HG03432 (cell line): ENCODE measurements around the gene YTHDC2.
"Not testable (repeated sequence)": the region's sequence is repeated elsewhere in the genome, so short reads cannot be mapped to it uniquely, and the experiment has no call there.

ENCODE experiments used
- ATAC-seq: cut with Tn5 transposase; IDR thresholded peaks from one replicate; pipeline ENCODE4 v1.9.1; 2021; ENCODE audit warnings: mild to moderate bottlenecking, moderate library complexity; ENCODE audit not compliant: unreplicated experiment

YTHDC2 gene

DNA sequence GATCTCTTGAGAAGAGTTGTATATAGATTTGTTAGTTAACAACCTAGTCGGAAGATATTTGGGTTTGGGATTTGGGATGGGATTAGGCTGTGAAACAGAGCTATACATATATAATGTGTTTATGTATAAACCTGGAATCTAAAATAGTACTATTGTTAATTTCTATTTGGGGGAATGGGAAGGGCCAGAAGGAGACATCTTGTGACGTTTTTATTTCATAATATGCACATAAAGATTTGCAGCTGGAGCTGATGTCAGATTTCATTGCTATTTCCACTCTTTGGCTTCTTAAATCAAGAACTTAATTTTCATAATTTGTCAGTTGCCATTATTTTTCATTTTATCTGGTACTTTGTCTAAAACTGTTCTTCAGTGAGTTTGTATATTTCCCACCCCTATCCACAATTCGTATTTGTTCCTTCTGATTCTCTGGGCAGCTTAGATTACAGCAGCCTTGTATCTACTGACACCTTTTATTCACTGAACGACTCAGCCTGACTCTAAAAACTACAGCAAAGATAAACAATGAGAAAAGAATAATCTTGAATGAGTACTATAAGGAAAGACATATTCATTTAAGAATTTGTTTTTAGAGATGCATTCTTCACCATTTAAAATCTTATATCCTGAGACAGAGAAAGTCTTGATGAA, 86.9 kb downstream of the YTHDC2 start:
- no peak for ATAC-seq

GRCh38 chr5:113601423-113601822, 87.9 kb downstream of the YTHDC2 start:
- ATAC-seq = no peak

DNA sequence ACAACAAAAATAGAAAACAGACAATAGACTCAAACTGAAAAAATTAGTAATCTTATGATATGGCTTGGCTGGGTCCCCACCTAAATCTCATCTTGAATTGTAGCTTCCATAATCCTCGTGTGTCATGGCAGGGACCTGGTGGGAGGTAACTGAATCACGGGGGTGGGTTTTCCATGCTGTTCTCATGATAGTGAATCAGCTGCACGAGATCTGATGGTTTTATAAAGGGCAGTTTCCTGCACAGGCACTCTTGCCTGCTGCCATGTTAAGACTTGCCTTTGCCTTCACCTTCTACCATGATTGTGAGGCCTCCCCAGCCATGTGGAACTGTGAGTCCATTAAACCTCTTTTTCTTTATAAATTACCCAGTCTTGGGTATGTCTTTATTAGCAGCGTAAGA, 89.8 kb downstream of the YTHDC2 start:
- ATAC-seq = not testable (repeated sequence)

DNA sequence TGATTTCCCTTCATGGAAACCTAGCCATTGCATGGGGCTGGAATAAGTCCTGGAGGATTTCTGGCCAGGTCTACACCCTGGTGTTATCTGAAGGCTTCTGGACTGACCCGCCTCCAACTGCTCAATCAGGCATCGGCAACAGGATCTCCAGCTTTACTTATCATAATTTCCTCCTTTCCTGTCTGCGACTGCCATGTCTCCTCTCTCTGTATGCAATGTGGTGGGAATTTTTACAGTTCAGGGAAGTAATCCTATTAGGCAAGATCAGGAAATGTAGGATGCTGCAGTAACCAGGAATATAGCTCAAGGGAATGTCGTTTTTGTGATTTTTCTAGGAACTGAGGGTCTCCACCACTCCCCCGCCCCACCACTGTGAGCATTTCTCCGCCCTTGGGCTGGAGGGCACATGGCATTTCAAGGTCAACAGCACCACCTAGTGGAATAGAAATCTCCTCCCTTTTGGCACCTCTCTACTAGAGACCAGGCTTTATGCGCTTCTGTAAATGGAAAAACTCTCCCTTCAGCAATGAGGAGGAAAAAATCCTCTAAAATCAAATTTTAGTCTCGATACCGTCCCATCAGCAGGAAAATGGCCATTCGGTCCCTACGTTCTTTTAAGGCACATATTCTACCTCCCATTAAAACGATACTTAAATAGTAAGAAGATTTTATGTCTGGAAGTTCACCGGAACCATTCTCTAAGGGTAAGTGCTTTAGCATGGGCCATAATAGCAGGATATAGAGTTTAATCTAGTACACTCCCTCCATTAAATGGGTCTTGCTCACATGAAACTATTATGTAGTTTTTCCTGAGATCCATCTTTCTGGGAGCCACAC, 93.0 kb downstream of the YTHDC2 start:
- ATAC-seq = peak; percentile 89

DNA sequence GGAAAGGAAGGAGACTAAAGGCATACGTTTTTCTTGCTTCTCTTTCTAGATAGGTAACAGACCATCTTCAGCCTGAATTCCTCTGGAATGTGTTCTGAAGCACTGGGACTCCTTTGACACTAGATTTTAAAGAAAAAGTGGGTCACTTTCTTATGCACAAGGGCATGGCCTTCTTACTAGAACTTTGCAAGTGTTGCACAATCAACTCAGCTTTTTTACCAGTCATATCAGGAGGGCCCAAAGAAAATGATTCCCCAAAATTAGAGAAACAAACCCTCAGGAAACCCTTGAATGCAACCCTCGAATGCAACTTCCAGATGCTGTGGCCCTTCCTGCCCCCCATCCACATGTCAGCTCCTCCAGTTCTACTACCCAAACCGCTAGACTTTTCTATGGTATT, 93.9 kb downstream of the YTHDC2 start:
- ATAC-seq = no peak

DNA sequence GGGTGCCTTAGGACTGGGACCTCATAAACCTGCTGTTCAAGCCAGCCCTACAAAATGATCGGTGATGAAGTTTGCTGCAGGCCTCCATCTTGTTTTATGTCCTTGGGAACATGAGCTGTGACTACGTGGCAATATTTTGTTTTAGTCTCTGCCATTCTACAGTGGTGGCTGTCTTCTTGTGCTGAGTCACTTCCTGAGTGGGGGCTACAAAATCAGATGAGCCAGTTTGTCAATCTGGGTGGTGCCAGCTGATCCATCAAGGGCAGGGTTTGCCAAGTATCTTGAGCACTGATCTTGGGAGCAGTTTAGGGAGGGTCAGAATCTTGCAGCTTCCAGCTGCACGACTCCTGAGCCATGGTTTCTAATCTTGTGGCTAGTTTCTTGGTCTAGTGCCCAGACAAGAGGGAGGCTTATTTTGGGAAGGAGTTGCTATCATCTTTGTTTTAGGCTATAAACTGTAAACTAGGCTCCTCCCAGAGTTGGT, 94.7 kb downstream of the YTHDC2 start:
- no peak for ATAC-seq

DNA sequence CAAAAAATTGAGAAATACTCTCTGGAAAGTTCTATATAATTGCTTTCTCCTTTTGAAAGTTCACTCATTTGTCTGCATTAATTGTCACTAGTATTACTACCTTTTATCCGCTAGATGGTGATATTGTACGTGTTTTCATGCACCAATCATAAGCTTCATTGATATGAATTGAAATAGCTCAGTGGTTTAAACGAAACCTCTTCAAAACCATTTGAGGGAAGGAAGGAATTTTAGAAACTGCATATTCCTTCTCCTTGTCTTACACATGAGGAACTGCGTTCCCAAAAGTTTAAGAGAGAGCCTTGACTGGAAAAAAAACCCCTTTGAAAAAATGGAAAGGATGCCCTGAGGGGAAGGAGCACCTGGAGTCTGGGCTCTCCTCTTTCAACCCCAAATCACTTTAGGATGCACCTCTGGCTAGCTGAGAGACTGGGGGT, 98.6 kb downstream of the YTHDC2 start:
- peak; percentile 85 for ATAC-seq

DNA sequence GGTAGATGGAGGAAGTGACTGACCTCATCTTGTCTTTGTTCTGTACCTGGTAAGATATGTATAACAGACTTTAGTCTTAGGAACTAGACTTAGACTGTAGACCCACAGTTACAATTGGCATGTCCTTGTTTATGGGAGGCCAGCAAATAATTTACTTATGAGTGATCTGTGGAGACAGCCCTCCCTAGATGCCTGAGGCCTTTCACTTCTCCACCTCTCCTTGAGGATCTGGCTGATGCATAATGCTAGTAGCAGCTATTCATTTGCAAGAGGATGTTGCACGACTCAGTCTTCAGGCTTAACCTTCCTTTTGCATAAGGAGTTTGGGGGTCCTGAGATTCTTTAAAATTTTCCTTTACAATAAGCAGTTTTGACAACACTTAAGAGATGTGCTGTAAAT, 100.7 kb downstream of the YTHDC2 start:
- ATAC-seq = no peak

DNA sequence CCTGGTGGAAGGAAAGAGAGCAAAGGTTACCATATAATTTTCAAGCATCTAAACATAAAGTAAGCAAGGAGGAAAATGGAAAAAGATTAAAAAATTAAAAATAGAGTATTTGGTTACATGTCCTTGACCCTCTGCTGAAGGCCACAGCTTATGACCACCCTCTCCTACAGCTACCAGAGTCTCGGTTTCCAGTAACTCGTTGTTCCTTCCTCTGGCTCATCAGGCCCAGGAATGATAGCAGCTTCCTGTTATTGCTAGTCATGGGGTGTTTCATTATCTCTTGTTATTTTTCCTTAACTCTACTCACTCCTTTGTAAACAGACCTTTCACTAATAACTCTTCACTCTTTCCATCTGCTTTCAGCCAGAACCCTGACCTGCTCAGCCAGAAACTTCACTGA, 102.2 kb downstream of the YTHDC2 start:
- ATAC-seq = no peak

DNA sequence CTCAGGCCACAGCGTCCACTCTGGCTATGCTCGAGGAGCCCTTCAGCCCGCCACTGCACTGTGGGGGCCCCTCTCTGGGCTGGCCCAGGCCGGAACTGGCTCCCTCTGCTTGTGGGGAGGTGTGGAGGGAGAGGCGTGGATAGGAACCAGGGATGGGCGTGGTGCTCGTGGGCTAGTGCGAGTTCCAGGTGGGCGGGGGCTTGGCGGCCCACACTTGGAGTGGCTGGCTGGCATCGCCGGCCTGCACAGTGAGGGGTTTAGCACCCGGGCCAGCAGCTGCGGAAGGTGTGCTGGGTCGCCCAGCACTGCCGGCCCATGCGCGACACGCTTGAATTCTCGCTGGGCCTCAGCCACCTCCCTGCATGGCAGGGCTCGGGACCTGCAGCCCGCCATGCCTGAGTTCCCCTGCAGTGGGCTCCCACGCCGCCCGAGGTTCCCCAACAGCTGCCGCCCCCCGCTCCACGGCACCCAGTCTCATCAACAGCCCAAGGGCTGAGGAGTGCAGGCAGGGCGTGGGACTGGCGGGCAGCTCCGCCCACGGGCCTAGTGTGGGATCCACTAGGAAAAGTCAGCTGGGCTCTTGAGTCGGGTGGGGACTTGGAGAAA, 103.8 kb downstream of the YTHDC2 start:
- ATAC-seq = no peak

DNA sequence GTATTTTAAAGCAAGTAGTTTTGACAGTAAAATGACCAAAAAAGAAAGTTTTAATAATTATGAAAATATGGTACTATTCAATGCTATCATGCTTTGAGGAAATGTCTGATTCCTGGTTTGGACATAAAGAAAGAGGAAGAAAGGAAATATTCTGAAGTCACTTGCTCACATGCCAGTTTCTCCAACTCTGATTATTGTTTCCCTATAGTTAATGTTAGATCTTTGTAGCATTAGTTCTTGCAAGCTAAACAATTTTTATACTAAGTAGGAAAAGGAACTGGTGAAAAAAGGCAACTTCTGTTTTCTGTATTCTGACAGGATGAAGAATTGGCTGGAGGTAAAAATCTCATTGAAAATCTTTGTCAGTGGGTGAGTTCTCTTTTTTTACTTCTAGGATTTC, 119.5 kb downstream of the YTHDC2 start:
- ATAC-seq = no peak

DNA sequence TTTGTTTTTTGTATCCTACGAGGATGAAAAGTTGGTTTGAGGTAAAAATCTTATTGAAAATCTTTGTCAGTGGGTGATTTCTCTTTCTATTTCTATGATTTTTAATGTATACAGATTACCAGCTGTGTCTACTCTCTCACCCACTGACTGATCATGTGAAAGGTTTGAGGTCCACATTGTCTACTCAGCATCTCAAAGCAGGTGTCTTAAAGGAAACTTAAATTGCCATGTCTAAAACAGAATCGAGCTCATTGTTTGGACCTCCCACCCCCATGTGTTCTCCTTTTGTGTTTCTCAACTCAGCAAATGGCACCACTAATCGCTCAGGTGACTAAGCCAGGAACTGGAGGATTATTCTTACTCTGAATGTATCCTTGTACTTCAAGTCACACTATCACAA, 121.5 kb downstream of the YTHDC2 start:
- no peak for ATAC-seq

DNA sequence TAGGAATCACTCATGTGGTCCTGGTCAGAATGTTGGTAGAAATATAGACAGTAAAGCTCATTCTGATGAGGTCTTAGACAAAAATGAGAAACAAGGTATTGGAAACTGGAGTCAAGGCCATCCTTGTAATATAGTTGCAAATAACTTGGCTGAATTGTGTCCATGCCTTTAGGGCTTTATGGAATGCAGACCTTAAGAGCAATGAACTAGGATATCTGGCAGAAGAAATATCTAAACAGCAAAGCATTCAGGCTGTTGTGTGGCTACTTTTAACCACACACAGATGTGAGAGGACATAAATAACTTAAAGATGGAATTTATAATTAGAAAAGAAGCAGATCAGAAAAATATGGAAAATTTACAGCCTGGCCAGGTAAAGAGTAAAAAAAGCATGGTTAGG, 128.2 kb downstream of the YTHDC2 start:
- ATAC-seq = no peak
